GM19438 (cell line): ENCODE results near the gene SSR1.

Experiments
- ATAC-seq: cut with Tn5 transposase; IDR thresholded peaks from one replicate; pipeline ENCODE4 v1.9.1; 2021; ENCODE audit warnings: low read depth; ENCODE audit not compliant: unreplicated experiment

SSR1 gene

GRCh38 chr6:7241709-7242645 lies 71.0 kb downstream of the SSR1 start:
- no peak for ATAC-seq

GRCh38 chr6:7241160-7241559 lies 71.8 kb downstream of the SSR1 start:
- ATAC-seq: no peak

GRCh38 chr6:7240351-7240750 lies 72.6 kb downstream of the SSR1 start:
- ATAC-seq: no peak

GRCh38 chr6:7239590-7239948 lies 73.4 kb downstream of the SSR1 start:
- no peak for ATAC-seq

GRCh38 chr6:7238900-7239589 lies 74.0 kb downstream of the SSR1 start:
- peak; percentile 51 for ATAC-seq

GRCh38 chr6:7238526-7238899 lies 74.5 kb downstream of the SSR1 start:
- ATAC-seq: no peak

GRCh38 chr6:7237653-7238188 lies 75.3 kb downstream of the SSR1 start:
- no peak for ATAC-seq

GRCh38 chr6:7236306-7237209 lies 76.4 kb downstream of the SSR1 start:
- ATAC-seq: peak; percentile 47

GRCh38 chr6:7235712-7236305 lies 77.2 kb downstream of the SSR1 start:
- ATAC-seq: peak; percentile 6

- no peak for ATAC-seq
Measured at GRCh38 chr6:7234547-7234946, 78.5 kb downstream of the SSR1 start.

GRCh38 chr6:7232351-7232750 lies 80.6 kb downstream of the SSR1 start:
- ATAC-seq: no peak

- ATAC-seq: no peak
Measured at GRCh38 chr6:7230956-7231713, 81.9 kb downstream of the SSR1 start.

GRCh38 chr6:7230327-7230691 lies 82.7 kb downstream of the SSR1 start:
- ATAC-seq: no peak

GRCh38 chr6:7229376-7230326 lies 83.3 kb downstream of the SSR1 start:
- no peak for ATAC-seq

- no peak for ATAC-seq
Measured at GRCh38 chr6:7228662-7229375, 84.2 kb downstream of the SSR1 start.

GRCh38 chr6:7224731-7225130 lies 88.3 kb downstream of the SSR1 start:
- no peak for ATAC-seq

GRCh38 chr6:7222197-7222596 lies 90.8 kb downstream of the SSR1 start:
- no peak for ATAC-seq

- ATAC-seq: no peak
Measured at GRCh38 chr6:7219310-7219709, 93.7 kb downstream of the SSR1 start.
